Neural cell (in vitro differentiated cells): ENCODE measurements around the gene ARID3A.

Source experiments
- TF ChIP-seq, protein P1 (sequence below): fragments of 450-650 bp; IDR thresholded peaks from 2 replicates; pipeline ENCODE4 v1.5.1; 2014; ENCODE audit warnings: antibody characterized with exemption, mild to moderate bottlenecking, moderate library complexity; ENCODE audit not compliant: poor library complexity, severe bottlenecking
- TF ChIP-seq, protein P2 (sequence below): IDR thresholded peaks from 2 replicates; pipeline ENCODE4 v1.6.1; 2012; ENCODE audit warnings: borderline replicate concordance

- TF ChIP-seq, protein P1, sequence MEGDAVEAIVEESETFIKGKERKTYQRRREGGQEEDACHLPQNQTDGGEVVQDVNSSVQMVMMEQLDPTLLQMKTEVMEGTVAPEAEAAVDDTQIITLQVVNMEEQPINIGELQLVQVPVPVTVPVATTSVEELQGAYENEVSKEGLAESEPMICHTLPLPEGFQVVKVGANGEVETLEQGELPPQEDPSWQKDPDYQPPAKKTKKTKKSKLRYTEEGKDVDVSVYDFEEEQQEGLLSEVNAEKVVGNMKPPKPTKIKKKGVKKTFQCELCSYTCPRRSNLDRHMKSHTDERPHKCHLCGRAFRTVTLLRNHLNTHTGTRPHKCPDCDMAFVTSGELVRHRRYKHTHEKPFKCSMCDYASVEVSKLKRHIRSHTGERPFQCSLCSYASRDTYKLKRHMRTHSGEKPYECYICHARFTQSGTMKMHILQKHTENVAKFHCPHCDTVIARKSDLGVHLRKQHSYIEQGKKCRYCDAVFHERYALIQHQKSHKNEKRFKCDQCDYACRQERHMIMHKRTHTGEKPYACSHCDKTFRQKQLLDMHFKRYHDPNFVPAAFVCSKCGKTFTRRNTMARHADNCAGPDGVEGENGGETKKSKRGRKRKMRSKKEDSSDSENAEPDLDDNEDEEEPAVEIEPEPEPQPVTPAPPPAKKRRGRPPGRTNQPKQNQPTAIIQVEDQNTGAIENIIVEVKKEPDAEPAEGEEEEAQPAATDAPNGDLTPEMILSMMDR: no peak
- TF ChIP-seq, protein P2, sequence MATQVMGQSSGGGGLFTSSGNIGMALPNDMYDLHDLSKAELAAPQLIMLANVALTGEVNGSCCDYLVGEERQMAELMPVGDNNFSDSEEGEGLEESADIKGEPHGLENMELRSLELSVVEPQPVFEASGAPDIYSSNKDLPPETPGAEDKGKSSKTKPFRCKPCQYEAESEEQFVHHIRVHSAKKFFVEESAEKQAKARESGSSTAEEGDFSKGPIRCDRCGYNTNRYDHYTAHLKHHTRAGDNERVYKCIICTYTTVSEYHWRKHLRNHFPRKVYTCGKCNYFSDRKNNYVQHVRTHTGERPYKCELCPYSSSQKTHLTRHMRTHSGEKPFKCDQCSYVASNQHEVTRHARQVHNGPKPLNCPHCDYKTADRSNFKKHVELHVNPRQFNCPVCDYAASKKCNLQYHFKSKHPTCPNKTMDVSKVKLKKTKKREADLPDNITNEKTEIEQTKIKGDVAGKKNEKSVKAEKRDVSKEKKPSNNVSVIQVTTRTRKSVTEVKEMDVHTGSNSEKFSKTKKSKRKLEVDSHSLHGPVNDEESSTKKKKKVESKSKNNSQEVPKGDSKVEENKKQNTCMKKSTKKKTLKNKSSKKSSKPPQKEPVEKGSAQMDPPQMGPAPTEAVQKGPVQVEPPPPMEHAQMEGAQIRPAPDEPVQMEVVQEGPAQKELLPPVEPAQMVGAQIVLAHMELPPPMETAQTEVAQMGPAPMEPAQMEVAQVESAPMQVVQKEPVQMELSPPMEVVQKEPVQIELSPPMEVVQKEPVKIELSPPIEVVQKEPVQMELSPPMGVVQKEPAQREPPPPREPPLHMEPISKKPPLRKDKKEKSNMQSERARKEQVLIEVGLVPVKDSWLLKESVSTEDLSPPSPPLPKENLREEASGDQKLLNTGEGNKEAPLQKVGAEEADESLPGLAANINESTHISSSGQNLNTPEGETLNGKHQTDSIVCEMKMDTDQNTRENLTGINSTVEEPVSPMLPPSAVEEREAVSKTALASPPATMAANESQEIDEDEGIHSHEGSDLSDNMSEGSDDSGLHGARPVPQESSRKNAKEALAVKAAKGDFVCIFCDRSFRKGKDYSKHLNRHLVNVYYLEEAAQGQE: no peak
Measured at GRCh38 chr19:899336-900042, 26.3 kb upstream of the ARID3A start.
